TTC549 (cell line): Measurements from ENCODE around the gene DCLK2.

Source experiments
- FAIRE-seq: peaks from 2 replicates; lab custom pipeline; 2012; peaks lifted over from hg19 to GRCh38; lab: Jason Lieb, UNC

DCLK2 gene

DNA sequence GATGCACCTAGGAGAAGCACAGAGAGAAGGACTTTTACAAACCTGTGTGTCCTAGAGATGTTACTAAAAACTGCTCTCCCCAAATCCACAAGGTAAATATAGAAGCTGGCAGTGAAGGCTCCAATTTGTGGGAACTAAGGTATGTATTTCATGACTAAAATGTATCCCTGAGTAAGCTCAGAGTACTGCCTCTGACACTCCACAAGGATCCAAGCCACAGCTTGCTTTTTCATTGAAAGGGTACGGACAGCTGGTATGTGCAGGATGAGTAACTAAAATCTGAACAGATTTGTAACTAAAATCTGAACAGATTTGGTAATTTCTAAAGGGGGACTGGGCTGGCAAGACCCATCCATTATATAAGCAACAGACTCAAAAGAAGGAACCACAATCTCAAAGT lies 187.6 kb downstream of the DCLK2 start:
- FAIRE-seq, result no peak

DNA sequence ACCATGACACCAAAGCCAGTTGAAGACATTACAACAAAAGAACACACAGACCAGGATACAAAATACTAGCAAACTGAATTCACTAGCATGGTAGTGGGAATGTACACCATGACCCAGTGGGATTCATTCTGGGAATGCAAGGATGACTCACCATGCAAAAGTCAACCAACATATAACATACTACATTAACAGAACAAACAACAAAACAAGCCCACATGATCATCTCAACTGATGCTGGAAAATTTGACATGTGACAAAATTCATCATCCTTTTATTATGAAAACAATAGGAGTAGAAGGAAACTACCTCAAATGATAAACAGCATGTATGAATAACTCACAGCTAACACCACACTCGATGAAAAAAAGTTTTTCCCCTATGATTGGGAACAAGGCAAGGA lies 190.2 kb downstream of the DCLK2 start:
- no peak for FAIRE-seq

DNA sequence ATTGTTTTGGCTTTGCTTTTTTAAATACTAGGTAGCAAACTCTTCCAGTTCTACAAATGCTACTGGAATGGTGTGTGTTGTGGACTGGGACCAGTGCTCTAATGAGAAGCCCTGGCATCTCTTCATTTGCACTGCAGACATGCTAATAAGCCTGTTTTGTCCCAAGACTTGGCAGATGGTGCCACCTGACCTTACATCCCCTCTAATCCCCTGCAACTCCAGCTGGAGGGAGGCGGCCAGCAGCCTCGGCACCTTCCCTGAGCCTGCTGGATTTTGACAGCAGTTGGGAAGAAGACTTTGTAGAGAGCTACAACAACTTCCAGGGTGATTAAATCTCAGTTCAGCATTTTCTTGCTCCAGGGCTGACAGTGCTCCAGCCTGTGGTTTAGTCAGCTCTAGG lies 200.0 kb downstream of the DCLK2 start:
- no peak for FAIRE-seq

DNA sequence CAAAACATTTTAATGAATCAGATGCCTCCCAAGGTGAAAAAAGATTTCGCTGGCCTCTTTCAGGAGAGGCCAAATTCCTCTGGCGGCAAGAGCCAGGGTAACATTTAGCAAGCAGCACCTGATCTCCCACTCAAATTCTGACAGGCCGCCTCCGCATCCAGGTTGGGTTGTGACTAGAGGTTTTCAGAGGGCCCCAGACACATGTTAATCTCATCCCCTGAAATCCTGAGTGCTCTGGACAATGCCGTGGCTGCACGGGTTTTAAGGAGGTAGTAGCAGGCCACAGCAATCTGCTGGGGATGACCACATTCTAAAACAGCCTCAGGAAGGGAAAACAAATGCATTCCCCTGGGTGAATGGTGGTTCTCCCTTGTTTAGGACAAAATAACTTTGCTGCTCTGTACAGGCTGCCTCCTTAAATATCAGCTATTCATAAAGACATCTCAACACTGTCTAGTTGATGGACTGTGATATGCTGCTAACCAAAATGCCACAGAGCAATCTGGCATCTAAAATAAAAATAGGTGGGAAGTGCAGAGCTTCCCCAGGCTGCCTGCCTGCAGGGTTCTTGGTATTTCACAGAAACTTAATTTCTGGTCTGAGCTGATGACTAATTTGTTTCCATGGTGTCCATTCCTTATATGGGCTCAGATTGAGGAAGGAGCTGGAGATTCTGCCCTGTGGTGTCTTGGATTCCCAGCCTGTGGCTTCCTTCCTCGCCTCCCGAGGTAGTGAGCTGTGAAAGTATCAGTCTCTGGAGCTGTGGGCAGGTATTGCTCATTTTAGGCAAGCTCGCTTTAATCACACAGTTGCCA lies 202.0 kb downstream of the DCLK2 start:
- FAIRE-seq, result no peak

DNA sequence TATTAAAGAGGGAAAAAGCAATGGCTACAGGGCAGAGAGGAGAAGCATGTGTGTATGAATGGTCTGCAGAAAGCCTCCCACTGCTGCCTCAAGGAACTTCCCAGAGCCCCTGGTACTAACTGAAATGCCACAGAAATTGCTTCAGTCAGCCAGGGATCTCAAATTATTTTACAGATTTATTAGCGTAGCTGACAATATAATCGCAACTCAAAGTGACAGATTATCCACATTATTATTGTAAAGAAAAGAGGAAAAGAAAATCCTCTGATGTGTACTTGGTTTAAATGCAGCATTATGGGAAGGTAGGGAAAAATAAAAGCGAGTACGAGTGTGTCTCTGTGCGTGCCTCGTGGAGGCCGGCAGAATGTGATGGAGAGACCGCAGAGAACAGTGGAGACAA lies 202.7 kb downstream of the DCLK2 start:
- no peak for FAIRE-seq

DNA sequence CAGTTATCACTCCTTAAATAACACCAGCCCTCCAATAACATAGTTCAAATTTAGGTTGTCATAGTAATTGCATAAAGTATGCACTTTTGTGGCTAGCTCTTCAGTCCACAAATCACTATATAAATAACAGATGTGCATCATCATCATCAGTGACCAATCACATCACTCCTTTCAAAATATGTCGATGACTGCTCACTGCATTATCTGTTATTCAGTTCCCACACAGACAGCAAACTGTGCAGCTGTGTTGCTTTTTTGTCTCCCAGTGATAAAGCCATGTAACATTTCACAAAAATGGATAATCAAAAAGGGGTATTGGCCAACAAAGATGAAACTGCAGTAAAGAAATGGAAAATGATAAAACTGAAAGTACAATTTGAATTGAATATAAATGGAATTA lies 205.4 kb downstream of the DCLK2 start:
- FAIRE-seq, result no peak

DNA sequence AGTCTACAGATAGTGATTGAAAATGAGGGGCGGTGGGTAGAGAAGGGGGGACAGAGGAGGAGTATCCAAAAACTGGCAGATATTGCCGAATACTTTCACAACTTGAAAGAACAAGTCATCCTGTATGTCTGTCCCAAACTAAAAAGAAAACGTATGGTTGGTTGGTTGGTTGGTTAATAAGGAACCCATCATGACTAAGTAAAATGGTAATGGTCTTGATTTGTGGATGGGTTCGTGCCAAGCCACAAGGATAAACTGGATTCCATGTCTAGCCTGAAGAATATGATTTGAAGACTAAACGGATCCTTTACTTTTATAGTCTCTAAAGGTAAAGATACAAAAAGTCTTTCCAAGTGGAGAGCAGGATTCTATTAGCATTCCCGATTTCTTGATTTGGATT lies 208.4 kb downstream of the DCLK2 start:
- FAIRE-seq, result no peak

DNA sequence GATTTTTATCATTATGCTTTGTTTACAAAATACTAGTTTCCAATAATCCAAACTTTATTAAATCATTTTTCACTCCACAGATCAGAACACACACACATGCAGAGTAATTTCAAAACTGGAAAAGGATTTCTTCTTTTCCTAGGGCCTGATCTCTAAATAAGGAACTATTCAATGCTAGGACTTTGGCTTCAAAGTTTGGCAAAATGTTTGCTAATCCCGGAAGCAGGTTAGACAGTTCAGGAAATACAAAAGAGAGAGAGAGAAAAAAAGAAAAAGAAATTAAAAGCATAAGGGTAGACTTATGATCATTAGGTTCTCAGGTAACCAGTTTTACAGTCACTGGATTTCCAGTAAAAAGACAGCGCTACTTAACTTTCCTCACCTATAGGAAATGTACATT lies 211.0 kb downstream of the DCLK2 start:
- FAIRE-seq, result no peak

DNA sequence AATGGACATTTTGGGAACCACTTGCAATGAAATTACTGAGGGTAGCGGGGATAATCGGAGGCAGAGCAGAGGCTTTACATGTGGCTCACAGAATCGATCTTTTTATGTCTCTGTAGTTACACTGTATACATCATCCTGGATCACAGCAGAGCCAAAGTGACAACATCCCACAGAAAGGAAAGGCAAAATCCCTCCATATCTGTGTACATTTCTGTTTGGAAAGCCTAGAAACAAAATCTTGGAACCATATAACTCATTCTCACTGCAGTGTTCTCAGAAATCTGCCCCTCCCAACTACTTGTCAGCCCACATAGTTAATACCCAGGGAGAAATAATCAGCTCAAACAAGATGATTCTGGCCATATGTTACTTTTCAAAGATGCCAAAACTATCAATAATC lies 211.6 kb downstream of the DCLK2 start:
- no peak for FAIRE-seq

DNA sequence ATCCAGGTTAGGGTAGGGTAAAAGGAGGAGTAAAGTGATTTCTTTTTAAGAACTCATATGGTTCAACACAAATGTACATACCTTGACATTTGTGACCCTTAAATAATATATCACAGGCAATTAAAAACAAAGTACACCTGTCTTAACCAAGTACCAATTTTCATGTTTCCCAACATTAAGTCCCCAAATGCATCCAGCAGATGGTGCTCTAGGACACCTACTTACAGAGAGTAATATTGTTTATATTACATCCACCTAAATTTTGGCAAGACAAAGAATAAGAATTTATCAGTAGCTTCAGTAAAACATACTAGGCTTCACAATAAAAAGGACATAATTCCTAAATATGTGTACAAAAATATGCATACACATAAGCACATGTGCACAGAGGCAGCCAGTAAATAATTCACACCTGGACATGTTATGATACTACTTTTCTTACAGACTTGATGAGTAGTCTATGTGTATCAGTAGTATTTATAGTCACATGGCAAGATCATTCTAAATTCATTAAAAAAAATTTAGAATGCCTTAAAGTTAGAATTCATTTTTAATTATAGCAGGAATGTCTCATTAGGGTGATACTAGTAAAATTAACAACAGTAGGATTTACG lies 219.7 kb downstream of the DCLK2 start:
- FAIRE-seq, result peak; percentile 76

DNA sequence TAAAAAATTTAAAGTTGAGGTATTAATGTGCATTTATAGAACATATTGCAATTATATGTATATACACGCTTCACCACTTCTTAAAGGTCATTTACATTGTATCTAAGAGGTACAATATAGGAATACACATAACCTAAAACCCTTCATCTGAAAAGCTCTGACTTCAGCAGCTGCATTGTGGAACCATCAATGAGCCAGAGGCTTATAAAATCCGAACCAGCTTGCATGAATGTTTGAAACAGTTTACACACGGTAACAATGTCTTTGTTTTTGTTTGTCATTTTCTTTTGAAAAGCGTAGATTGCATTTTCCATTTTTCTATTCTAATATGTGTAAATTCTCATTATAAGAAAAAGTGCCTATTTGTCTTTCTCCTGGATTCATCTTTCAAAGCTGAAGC lies 221.6 kb downstream of the DCLK2 start:
- no peak for FAIRE-seq

DNA sequence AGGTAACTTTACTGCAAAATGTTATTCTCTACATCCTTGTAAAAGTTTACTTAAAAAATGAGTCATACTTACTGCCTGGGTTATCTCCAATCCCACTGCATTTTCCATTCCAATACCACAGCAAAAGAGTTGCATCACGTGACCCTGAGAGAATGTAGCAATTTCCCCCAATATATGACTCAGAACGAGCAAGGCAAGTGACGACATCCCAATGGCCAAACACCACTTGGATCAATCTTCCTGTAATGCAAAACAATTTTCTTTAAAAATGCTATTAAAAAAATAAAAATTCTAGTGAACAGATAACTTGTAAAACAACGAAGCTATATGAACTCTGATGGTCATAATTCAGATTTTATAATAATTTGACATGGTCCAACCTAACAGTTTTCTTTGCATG lies 224.3 kb downstream of the DCLK2 start:
- no peak for FAIRE-seq

DNA sequence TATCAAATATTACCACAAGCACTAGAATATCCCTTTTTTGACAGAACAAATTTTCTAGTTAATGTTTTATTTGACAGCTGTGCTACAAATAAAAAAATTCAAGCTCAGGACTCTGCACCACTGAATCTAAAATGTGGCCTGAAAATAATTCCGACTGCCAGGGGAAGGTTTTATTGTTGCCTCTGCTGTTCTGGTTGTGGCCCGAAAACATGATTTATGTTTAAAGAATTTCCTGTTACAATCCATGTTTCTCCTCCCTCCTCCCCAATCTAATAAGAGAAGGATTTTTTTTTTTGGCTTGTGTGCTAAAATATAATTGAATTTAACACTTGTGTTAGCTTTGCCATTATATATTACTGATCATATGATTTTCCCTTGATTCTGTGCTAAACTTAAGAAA lies 227.8 kb downstream of the DCLK2 start:
- no peak for FAIRE-seq

DNA sequence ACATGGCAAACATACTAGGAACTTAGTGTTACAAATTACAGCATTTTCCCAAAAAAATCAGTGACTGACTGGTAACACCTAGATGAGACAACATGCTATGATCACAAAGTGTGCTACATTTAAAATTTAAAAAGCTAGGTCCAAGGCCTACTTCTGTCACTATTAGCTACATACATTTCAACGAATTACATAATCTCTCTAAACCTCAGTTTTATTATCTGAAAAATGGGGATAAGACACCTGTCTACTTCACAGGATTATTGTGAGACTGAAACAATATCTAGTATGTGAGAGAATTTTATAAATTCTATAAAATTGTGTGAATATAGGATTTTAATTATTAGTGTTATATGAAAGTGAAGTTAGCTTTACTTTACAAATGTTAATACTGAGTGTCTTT lies 228.5 kb downstream of the DCLK2 start:
- FAIRE-seq, result no peak
